MG63 (cell line): ENCODE measurements around the gene CFAP300. TPM values are rescaled to one million over a fixed set of nuclear protein-coding genes. Genes with fewer than 3 reads are reported as not detected.

ENCODE experiments used
- DNase-seq: peaks from one replicate; pipeline ENCODE4 v3.0.0-alpha.2; 2020
- H3K27me3 ChIP-seq: fragments of 250-450 bp; sonication (Bioruptor Pico); 2 replicates; pipeline ENCODE4 v1.5.1; 2020; ENCODE audit warnings: mild to moderate bottlenecking, moderate library complexity
- H3K36me3 ChIP-seq: fragments of 250-450 bp; sonication (Bioruptor Pico); 2 replicates; pipeline ENCODE4 v1.5.1; 2020; ENCODE audit warnings: mild to moderate bottlenecking, moderate library complexity
- H3K4me3 ChIP-seq: fragments of 250-450 bp; sonication (Bioruptor Pico); 2 replicates; pipeline ENCODE4 v1.5.1; 2020; ENCODE audit warnings: mild to moderate bottlenecking, moderate library complexity
- H3K9me3 ChIP-seq: fragments of 250-450 bp; sonication (Bioruptor Pico); 2 replicates; pipeline ENCODE4 v1.5.1; 2020; ENCODE audit warnings: mild to moderate bottlenecking, moderate library complexity
- total RNA-seq: library from RNA; depleted of rRNA; stranded (reverse); fragments of >200 nt; shearing (Covaris generic); gene quantifications from 2 replicates; pipeline ENCODE4 v1.2.3, GENCODE V29; 2014; ENCODE audit warnings: low replicate concordance; rRNA removed

The CFAP300 gene
- total RNA-seq, result 1.3 and 6.4 TPM in 2 replicates

- H3K27me3 ChIP-seq, result no peaks in the 10 kb centered on the region
- H3K9me3 ChIP-seq, result no peaks in the 10 kb centered on the region
- H3K36me3 ChIP-seq, result no peaks in the 10 kb centered on the region
- peak; percentile 86 for DNase-seq
- H3K4me3 ChIP-seq, result peak within 1 kb of the TSS; percentile 57
Measured at GRCh38 chr11:102047305-102047924, at the start of gene CFAP300. Gene CFAP300 (plus strand): TSS chr11:102047437. CDS start chr11:102047471, 34 bp downstream.

GRCh38 chr11:102001657-102002338 lies 45.4 kb upstream of the CFAP300 start:
- Histone ChIP-seq H3K9me3 (no peaks in the 10 kb centered on the region), H3K36me3 (no peaks in the 10 kb centered on the region), H3K27me3 (no peaks in the 10 kb centered on the region), H3K4me3 (no peak overlapping the region)
- DNase-seq, result no peak

GRCh38 chr11:102004220-102004619 lies 43.0 kb upstream of the CFAP300 start:
- no peaks in the 10 kb centered on the region for H3K9me3 ChIP-seq
- DNase-seq, result no peak
- H3K4me3 ChIP-seq, result no peak overlapping the region
- no peaks in the 10 kb centered on the region for H3K36me3 ChIP-seq
- H3K27me3 ChIP-seq, result no peaks in the 10 kb centered on the region

GRCh38 chr11:102005306-102005705 lies 41.9 kb upstream of the CFAP300 start:
- Histone ChIP-seq H3K9me3 (no peaks in the 10 kb centered on the region), H3K4me3 (no peak overlapping the region), H3K36me3 (no peaks in the 10 kb centered on the region), H3K27me3 (no peaks in the 10 kb centered on the region)
- DNase-seq, result no peak

GRCh38 chr11:102006835-102007566 lies 40.2 kb upstream of the CFAP300 start:
- H3K4me3 ChIP-seq, result no peak overlapping the region
- no peak for DNase-seq
- no peaks in the 10 kb centered on the region for H3K27me3 ChIP-seq
- H3K9me3 ChIP-seq, result no peaks in the 10 kb centered on the region
- no peaks in the 10 kb centered on the region for H3K36me3 ChIP-seq

- Histone ChIP-seq H3K36me3 (no peaks in the 10 kb centered on the region), H3K27me3 (no peaks in the 10 kb centered on the region), H3K4me3 (no peak overlapping the region), H3K9me3 (no peaks in the 10 kb centered on the region)
- DNase-seq, result peak; percentile 3
Measured at GRCh38 chr11:102007567-102008437, 39.4 kb upstream of the CFAP300 start.

GRCh38 chr11:102010776-102011494 lies 36.3 kb upstream of the CFAP300 start:
- Histone ChIP-seq H3K4me3 (no peak overlapping the region), H3K9me3 (no peaks in the 10 kb centered on the region), H3K27me3 (no peaks in the 10 kb centered on the region), H3K36me3 (no peaks in the 10 kb centered on the region)
- peak; percentile 95 for DNase-seq

GRCh38 chr11:102012946-102013345 lies 34.3 kb upstream of the CFAP300 start:
- no peaks in the 10 kb centered on the region for H3K36me3 ChIP-seq
- no peak for DNase-seq
- no peak overlapping the region for H3K4me3 ChIP-seq

GRCh38 chr11:102014756-102015155 lies 32.5 kb upstream of the CFAP300 start:
- DNase-seq, result no peak
- Histone ChIP-seq H3K4me3 (no peak overlapping the region), H3K36me3 (no peaks in the 10 kb centered on the region), H3K27me3 (no peaks in the 10 kb centered on the region), H3K9me3 (no peaks in the 10 kb centered on the region)

More at GRCh38 chr11:102012946-102013345, 34.3 kb upstream of the CFAP300 start:
- no peaks in the 10 kb centered on the region for H3K27me3 ChIP-seq
- H3K9me3 ChIP-seq, result no peaks in the 10 kb centered on the region

- Histone ChIP-seq H3K36me3 (no peaks in the 10 kb centered on the region), H3K27me3 (no peaks in the 10 kb centered on the region), H3K9me3 (no peaks in the 10 kb centered on the region), H3K4me3 (no peak overlapping the region)
- peak; percentile 37 for DNase-seq
Measured at GRCh38 chr11:102017026-102017425, 30.2 kb upstream of the CFAP300 start.

- DNase-seq, result no peak
- Histone ChIP-seq H3K9me3 (no peaks in the 10 kb centered on the region), H3K36me3 (no peaks in the 10 kb centered on the region), H3K27me3 (no peaks in the 10 kb centered on the region), H3K4me3 (no peak overlapping the region)
Measured at GRCh38 chr11:102026217-102026616, 21.0 kb upstream of the CFAP300 start.

- H3K36me3 ChIP-seq, result no peaks in the 10 kb centered on the region
- no peaks in the 10 kb centered on the region for H3K27me3 ChIP-seq
- no peak overlapping the region for H3K4me3 ChIP-seq
- no peak for DNase-seq
- H3K9me3 ChIP-seq, result no peaks in the 10 kb centered on the region
Measured at GRCh38 chr11:102026959-102027358, 20.3 kb upstream of the CFAP300 start.

GRCh38 chr11:102036757-102037156 lies 10.5 kb upstream of the CFAP300 start:
- H3K27me3 ChIP-seq, result no peaks in the 10 kb centered on the region
- H3K4me3 ChIP-seq, result no peak overlapping the region
- DNase-seq, result no peak

GRCh38 chr11:102046841-102047240 lies 396 bp upstream of the CFAP300 start:
- peak overlapping the region; percentile 57 for H3K4me3 ChIP-seq
- H3K27me3 ChIP-seq, result no peaks in the 10 kb centered on the region
- H3K36me3 ChIP-seq, result no peaks in the 10 kb centered on the region
- no peak for DNase-seq
- H3K9me3 ChIP-seq, result no peaks in the 10 kb centered on the region

More at GRCh38 chr11:102036757-102037156, 10.5 kb upstream of the CFAP300 start:
- Histone ChIP-seq H3K36me3 (no peaks in the 10 kb centered on the region), H3K9me3 (peaks cover 4% of the 10 kb centered on the region; the same call in 1 of the 2 replicates)

- H3K36me3 ChIP-seq, result no peaks in the 10 kb centered on the region
- H3K27me3 ChIP-seq, result no peaks in the 10 kb centered on the region
- no peak overlapping the region for H3K4me3 ChIP-seq
- no peak for DNase-seq
- H3K9me3 ChIP-seq, result no peaks in the 10 kb centered on the region
Measured at GRCh38 chr11:102050927-102051575, 3.8 kb downstream of the CFAP300 start.
